Ascending aorta (tissue), 2 donors: Measurements from ENCODE around the gene EPB41L4B. TPM values are rescaled to one million over a fixed set of nuclear protein-coding genes. Genes with fewer than 3 reads are reported as not detected.

ENCODE experiments used
- DNase-seq, 2 donors: peaks; one replicate each; pipeline ENCODE4 v3.0.0-alpha.2; 2019; ENCODE audit warnings: low spot score in 2 of 2
- H3K27ac ChIP-seq, 2 donors: fragments of 200-600 bp; sonication (generic); one replicate each; pipeline ENCODE4 v1.5.1; 2016 to 2017; ENCODE audit warnings: mild to moderate bottlenecking in 1 of 2
- H3K27me3 ChIP-seq: fragments of 200-600 bp; sonication (generic); one replicate; pipeline ENCODE4 v1.5.1; 2017
- H3K36me3 ChIP-seq, 2 donors: fragments of 200-600 bp; sonication (generic); one replicate each; pipeline ENCODE4 v1.5.1; 2016
- H3K4me1 ChIP-seq, 2 donors: fragments of 200-600 bp; sonication (generic); one replicate each; pipeline ENCODE4 v1.5.1; 2016 to 2017; ENCODE audit warnings: mild to moderate bottlenecking in 1 of 2
- H3K4me3 ChIP-seq, 2 donors: fragments of 200-600 bp; sonication (generic); one replicate each; pipeline ENCODE4 v1.5.1; 2016 to 2017; ENCODE audit warnings: mild to moderate bottlenecking in 1 of 2
- H3K9me3 ChIP-seq, 2 donors: fragments of 200-600 bp; sonication (generic); one replicate each; pipeline ENCODE4 v1.5.1; 2016
- CTCF ChIP-seq, 3 experiments: fragments of 200-600 bp in 2 of 3; fragments of 450-650 bp in 1 of 3; sonication (generic) in 2 of 3; IDR thresholded peaks; one replicate each; pipeline ENCODE4 v1.5.1; 2016 to 2019; ENCODE audit warnings: antibody characterized with exemption in 3 of 3, mild to moderate bottlenecking in 1 of 3, moderate library complexity in 1 of 3
- intact Hi-C: fragments of 100-400 bp; cut with DNase I; formaldehyde crosslinking; loops from one replicate; pipeline ENCODE4 v1.15.1; 2023
- total RNA-seq: library from RNA; depleted of rRNA; stranded (reverse); fragments of >200 nt; gene quantifications from one replicate; pipeline ENCODE4 v1.1.0, GENCODE V29; 2016

Gene EPB41L4B
- total RNA-seq, 1 donor from 2014 or later = not detected

GRCh38 chr9:109311286-109311685, 9.6 kb downstream of the EPB41L4B start:
- no peak for DNase-seq
- intact Hi-C loops = no loop called here
- Histone ChIP-seq H3K4me1 (peaks cover 0 to 7% of the 10 kb centered on the region in 2 donors), H3K9me3 (no peaks in the 10 kb centered on the region), H3K4me3 (no peak overlapping the region), H3K36me3 (no peaks in the 10 kb centered on the region), H3K27me3 (no peaks in the 10 kb centered on the region), H3K27ac (no peak overlapping the region)
- no peak for TF ChIP-seq CTCF (IDR thresholded peaks at IDR 0.05)

DNA sequence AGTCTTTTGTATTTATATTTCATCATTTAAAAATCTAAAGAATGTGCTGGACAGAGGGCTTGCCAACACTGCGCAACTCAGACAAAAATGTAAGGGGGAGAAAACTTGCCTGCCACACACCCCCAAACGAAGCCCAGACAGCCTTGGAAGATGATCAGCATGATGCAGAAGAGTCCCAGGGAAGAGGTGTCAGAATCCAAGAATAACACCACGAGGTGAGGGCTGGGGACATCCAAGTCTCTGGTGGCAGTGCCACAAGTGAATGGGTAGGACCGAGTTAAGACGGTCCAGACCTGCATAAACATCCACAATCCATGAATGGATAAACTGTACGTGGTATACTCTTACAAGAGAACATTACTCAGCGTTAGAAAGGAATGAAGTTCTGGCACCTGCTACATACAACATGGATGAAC, 10.4 kb downstream of the EPB41L4B start:
- intact Hi-C loops = no loop called here
- Histone ChIP-seq H3K9me3 (no peaks in the 10 kb centered on the region), H3K36me3 (no peaks in the 10 kb centered on the region), H3K4me3 (no peak overlapping the region), H3K4me1 (peaks cover 0 to 7% of the 10 kb centered on the region in 2 donors), H3K27me3 (no peaks in the 10 kb centered on the region), H3K27ac (no peak overlapping the region)
- no peak for TF ChIP-seq CTCF (IDR thresholded peaks at IDR 0.05)
- DNase-seq = no peak

DNA sequence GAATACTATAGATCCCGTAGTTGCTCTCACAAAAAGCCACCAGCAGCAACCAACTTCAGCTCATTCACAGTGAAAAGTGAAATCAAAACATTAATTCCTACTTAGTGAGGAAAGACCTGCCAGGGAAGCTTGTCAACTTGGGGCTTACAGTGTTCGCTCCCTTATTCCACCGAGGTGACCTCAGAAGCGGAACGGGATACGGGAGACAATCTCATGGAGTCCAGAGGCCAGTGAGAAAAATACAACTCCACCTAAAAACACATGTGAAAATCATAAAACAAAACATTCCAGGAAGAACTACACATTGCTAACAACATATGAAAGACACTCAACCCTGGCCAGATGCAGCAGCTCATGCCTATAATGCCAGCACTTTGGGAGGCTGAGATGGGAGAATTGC, 11.6 kb downstream of the EPB41L4B start:
- Histone ChIP-seq H3K9me3 (no peaks in the 10 kb centered on the region), H3K36me3 (no peaks in the 10 kb centered on the region), H3K27me3 (no peaks in the 10 kb centered on the region), H3K4me3 (no peak overlapping the region), H3K4me1 (peaks cover 0 to 7% of the 10 kb centered on the region in 2 donors), H3K27ac (no peak overlapping the region)
- intact Hi-C loops = no loop called here
- no peak for DNase-seq
- TF ChIP-seq CTCF (IDR thresholded peaks at IDR 0.05) = no peak

DNA sequence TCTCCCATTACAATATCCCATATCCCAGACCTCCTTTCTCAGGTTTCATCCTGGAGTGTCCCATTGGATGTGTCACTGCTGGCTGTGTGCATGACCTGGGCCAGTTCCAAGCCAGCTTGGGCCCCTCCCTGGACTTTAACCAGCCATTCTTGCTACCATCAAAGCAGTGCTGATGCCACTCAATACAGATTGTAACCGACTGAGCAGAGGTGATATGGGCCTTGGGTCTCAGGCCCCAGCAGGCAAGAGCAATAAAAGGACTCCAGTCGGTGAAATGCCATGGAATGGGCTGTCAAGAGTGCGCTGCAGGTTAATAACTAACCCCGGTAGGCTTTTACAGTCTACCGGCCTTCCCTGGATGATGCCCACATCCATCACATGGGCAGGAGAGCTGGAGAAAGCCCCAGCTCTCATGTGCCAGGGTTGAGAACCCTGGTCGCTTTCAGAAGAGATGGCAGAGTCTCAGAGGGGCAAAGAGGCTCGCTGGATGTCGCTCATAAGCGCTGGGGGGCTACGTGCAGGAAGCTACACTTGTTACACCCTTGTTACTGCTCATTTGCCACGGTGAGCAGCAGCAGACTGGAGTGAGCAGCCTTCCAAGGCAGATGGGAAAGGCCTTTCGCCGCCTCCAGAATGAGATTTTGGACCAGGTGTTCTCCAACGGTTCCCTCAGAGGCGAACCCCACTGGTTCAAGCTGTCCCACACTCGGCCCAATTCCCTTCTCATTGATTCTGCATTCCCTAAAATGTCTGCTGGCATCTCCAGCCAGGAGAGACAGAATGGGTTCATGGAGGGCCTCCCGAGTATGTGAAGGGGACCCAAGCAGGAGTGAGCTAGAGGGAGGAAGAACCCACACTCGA, 13.2 kb downstream of the EPB41L4B start:
- H3K4me1 ChIP-seq = peaks cover 0 to 7% of the 10 kb centered on the region in 2 donors
- DNase-seq = no peak
- TF ChIP-seq CTCF (IDR thresholded peaks at IDR 0.05) = no peak
- H3K27ac ChIP-seq = no peak overlapping the region
- no peaks in the 10 kb centered on the region for H3K9me3 ChIP-seq
- intact Hi-C loops = no loop called here
- no peaks in the 10 kb centered on the region for H3K27me3 ChIP-seq
- no peak overlapping the region for H3K4me3 ChIP-seq
- no peaks in the 10 kb centered on the region for H3K36me3 ChIP-seq

- no peaks in the 10 kb centered on the region for H3K9me3 ChIP-seq
- H3K27ac ChIP-seq = no peak overlapping the region
- intact Hi-C loops = no loop called here
- TF ChIP-seq CTCF (IDR thresholded peaks at IDR 0.05) = no peak
- H3K27me3 ChIP-seq = no peaks in the 10 kb centered on the region
- no peak for DNase-seq
- H3K4me1 ChIP-seq = no peaks in the 10 kb centered on the region
- H3K4me3 ChIP-seq = no peak overlapping the region
- H3K36me3 ChIP-seq = no peaks in the 10 kb centered on the region
These were observed 15.1 kb downstream of the EPB41L4B start for GRCh38 chr9:109305801-109306200.
